ENCODE results near the gene ERMAP. TPM values are rescaled to one million over a fixed set of nuclear protein-coding genes. Genes with fewer than 3 reads are reported as not detected.
A peak's percentile ranks its signal among the peaks of the same experiment; 100 is the strongest.

Gene ERMAP
- total and polyA plus RNA-seq, 2 of the 8 experiments (the other 6 are each of a cell fraction or from before 2014, with no cell fraction given) = 2.5 to 3.9 TPM

DNA sequence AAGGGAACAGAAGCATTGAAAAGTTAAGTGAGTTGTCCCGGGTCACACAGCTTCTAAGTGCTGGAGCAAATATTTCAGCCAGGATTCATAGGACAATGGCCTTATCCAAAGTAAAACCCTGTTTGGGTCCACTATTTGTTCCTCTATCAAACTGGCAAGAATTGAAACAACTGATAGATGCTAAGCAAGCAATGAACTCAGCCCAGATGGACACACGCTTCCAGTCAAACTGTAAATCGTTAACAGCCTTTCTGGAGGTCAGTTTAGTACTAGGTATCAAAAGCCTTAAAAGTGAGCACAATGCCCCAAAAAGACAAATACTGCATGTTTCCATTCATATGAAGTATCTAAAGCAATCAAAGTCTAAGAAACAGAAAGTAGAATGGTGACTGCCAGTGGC lies 1.1 kb downstream of the ERMAP start:
- H3K4me1 ChIP-seq (replicated peaks in 1 of 4; ENCODE audit: control insufficient read depth in 3 of 4, insufficient read depth in 4 of 4, low read length in 3 of 4) = peaks cover 3 to 10% (median 5%) of the 10 kb centered on the region in 4 experiments; a peak in 6 of 7 replicates
- no peak overlapping the region for H2AFZ ChIP-seq (ENCODE audit: low read length)
- no peak overlapping the region for H4K91ac ChIP-seq (replicated peaks; ENCODE audit: insufficient read length, low read length)
- no peak for FAIRE-seq
- H3K56ac ChIP-seq (replicated peaks; ENCODE audit: insufficient read length, low read depth, low read length) = no peak overlapping the region
- peaks cover 6% of the 10 kb centered on the region; the same call in 1 of the 2 replicates for H3K23me2 ChIP-seq (ENCODE audit: low read depth, low read length)
- no peaks in the 10 kb centered on the region for H3K79me2 ChIP-seq (ENCODE audit: control insufficient read depth in 1 of 2, insufficient read depth in 2 of 2, low read length in 2 of 2)
- no peak overlapping the region for H3K18ac ChIP-seq (ENCODE audit: extremely low read depth, low read length)
- H3K14ac ChIP-seq (ENCODE audit: insufficient read length) = no peak overlapping the region
- no peaks in the 10 kb centered on the region; a peak in 1 of 8 replicates for H3K36me3 ChIP-seq (ENCODE audit: control insufficient read depth in 2 of 4, insufficient read depth in 4 of 4, low read length in 3 of 4)
- H2BK5ac ChIP-seq (ENCODE audit: low read depth, low read length) = no peak overlapping the region
- no peak overlapping the region for H4K5ac ChIP-seq (ENCODE audit: insufficient read length, low read depth, low read length)
- H2BK20ac ChIP-seq (ENCODE audit: low read length) = no peak overlapping the region
- H4K20me1 ChIP-seq (replicated peaks in 1 of 2; ENCODE audit: control insufficient read depth in 1 of 2, insufficient read depth in 2 of 2, low read length in 2 of 2) = peaks cover 0 to 2% of the 10 kb centered on the region in 2 experiments
- H2AK5ac ChIP-seq (ENCODE audit: low read depth, low read length) = no peak overlapping the region
- H3K9me3 ChIP-seq (ENCODE audit: insufficient read depth in 2 of 2, low read depth in 1 of 2, low read length in 1 of 2) = no peaks in the 10 kb centered on the region
- no peak overlapping the region for H3K27ac ChIP-seq (ENCODE audit: low read depth, low read length)
- DNase-seq (ENCODE audit: low read depth in 1 of 2, low spot score in 2 of 2) = no peak
- H3K4me2 ChIP-seq (ENCODE audit: insufficient read depth in 1 of 2, low read depth in 2 of 2, low read length in 2 of 2) = no peak overlapping the region; a peak in 1 of 4 replicates
- H4K8ac ChIP-seq (ENCODE audit: extremely low read depth, insufficient read depth, low read length) = no peak overlapping the region
- CTCF ChIA-PET (ENCODE audit: partially characterized antibody) = interaction anchor here (1.0 to 1.1 kb wide), 2 partner anchors 11 to 256 kb away, joined by 3 read pairs; no protein-coding TSS in a partner anchor
- no peak overlapping the region for H2BK15ac ChIP-seq (ENCODE audit: low read length)
- no peak overlapping the region for H2BK120ac ChIP-seq (replicated peaks; ENCODE audit: low read depth, low read length)
- H3K27me3 ChIP-seq (replicated peaks in 1 of 4; ENCODE audit: control insufficient read depth in 3 of 4, extremely low read depth in 1 of 4, insufficient read depth in 3 of 4, low read length in 3 of 4) = no peaks in the 10 kb centered on the region
- H2BK12ac ChIP-seq (ENCODE audit: low read depth, low read length) = no peak overlapping the region
- no peaks in the 10 kb centered on the region; the same call in 1 of the 2 replicates for H3K79me1 ChIP-seq (ENCODE audit: low read depth, low read length)
- H3K4ac ChIP-seq (replicated peaks; ENCODE audit: insufficient read length, low read depth, low read length) = no peak overlapping the region
- POLR2A ChIA-PET (ENCODE audit: partially characterized antibody) = interaction anchor here (0.8 to 3.8 kb wide), 6 partner anchors 10 to 110 kb away, joined by 3 to 17 read pairs (median 6); partner anchors contain the start of gene ZNF691
- TF ChIP-seq MAFK (IDR thresholded peaks at IDR 0.05; ENCODE audit: low read depth, low read length) (no peak), POU5F1 (IDR thresholded peaks at IDR 0.05; ENCODE audit: low read depth, low read length) (no peak), SP4 (IDR thresholded peaks at IDR 0.05; ENCODE audit: low read length) (no peak), EZH2 (IDR thresholded peaks at IDR 0.05; ENCODE audit: low read depth, low read length, severe bottlenecking) (no peak)
- H3K9ac ChIP-seq (replicated peaks in 1 of 4; ENCODE audit: extremely low read depth in 1 of 4, low read depth in 3 of 4, low read length in 3 of 4) = no peak overlapping the region
- WGBS, 2 experiments (ENCODE audit: extremely low coverage in 1 of 2, insufficient coverage in 1 of 2, insufficient read length in 1 of 2, insufficient replicate concordance in 2 of 2, low coverage in 1 of 2, low lambda C conversion rate in 2 of 2, missing lambda C conversion rate in 1 of 2) = 94% methylated on average over 3 of the region's 3 CpGs; no CpG with 5 or more reads in 1 of the 2 experiments
- peak overlapping the region in 1 of 4 experiments; percentile 81; a peak in 1 of 8 replicates for H3K4me3 ChIP-seq (ENCODE audit: extremely low read depth in 1 of 4, insufficient read depth in 2 of 4, low read depth in 3 of 4, low read length in 4 of 4)
- no peak overlapping the region for H3K23ac ChIP-seq (ENCODE audit: insufficient read length)

All from H1 (cell line).